Ammon's horn (tissue), 1 donor: ENCODE data around the gene TBX4.

ENCODE experiments used
- DNase-seq: peaks from one replicate; pipeline ENCODE4 v3.0.0-alpha.2; 2016; ENCODE audit warnings: low spot score

TBX4 gene

DNA sequence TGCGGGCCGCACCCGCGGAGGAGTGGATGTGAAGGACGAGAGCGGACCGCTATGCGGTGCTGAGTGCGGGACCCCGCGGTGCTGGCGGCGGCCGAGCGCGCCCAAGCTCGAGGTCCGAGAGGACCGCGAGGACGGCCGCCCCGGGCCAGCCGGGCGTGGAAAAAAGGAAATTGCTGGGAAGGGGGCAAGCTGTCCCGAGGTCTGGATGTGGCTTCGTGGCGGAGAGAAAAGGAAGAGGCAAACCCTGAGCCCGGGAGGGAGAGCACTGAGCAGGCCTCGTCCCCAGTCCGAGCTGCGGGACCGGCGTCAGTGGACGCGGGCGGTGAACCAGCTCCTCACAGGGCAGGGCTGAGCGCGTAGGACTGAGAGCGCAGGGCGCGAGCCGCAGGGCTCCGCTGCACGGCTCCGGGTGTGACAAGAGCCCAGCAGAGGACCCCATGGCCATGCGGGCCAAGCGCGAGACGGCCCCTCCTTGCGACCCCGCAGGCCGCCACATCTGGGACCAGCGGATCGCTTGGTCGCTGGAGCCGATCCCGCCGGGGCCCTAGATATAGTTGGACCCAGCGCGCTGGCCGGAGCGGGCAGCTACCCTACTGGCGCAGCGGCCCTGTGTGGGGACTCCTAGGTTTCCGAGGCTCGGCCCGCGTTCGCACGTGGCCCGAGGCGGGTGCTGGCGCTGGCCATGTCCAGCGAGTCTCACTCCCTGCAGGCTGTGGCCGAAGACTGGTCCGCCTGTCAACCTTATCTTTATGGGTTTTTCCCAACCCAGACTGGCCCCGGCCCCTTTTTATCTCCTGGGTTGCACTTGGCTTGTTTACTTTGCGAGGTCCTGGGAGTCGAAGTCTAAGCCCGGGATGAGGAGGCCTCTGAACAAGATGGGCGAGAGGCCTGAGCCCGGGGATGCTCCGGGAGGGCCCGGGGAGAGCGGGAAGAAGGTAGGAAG, 2.4 kb downstream of the TBX4 start:
- no peak for DNase-seq

DNA sequence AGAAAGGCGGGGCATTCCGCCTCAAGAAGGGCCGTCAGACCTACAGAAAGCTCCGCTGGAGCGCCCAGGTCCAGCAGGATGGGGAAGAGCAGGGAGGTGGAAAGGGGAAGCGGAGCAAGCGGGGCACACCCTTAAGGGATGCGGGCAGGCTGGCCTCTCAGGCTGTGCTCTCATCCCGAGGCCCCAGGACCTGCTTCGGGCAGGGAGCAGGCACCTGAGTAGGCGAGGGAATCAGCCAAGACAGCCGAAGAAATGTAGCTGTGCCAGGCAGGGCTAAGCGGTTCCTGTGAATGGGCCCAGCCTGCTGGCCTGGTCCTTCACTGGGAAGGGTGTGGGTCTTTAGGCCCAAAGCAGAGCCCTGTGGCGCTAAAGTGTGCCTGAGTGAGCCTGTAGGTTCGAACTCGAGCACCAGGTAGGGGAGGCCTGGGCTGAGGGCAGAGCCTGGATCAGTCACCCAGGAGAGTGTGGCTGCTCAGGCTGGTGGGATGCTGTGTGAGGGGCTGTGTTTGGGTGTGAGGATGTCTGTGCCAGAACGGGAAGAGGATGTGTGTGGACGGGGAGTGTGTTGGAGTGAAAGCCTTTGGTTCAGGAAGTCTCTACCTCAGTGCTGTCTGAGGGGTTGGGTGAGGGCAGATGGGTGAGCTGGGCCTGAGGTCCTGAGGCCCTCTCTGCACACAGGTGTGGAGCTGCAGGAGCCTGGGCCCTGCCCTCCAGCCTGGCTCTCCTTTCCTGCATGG, 3.3 kb downstream of the TBX4 start:
- DNase-seq = no peak

- no peak for DNase-seq
Observed at GRCh38 chr17:61456061-61456681, 3.9 kb downstream of the TBX4 start.

DNA sequence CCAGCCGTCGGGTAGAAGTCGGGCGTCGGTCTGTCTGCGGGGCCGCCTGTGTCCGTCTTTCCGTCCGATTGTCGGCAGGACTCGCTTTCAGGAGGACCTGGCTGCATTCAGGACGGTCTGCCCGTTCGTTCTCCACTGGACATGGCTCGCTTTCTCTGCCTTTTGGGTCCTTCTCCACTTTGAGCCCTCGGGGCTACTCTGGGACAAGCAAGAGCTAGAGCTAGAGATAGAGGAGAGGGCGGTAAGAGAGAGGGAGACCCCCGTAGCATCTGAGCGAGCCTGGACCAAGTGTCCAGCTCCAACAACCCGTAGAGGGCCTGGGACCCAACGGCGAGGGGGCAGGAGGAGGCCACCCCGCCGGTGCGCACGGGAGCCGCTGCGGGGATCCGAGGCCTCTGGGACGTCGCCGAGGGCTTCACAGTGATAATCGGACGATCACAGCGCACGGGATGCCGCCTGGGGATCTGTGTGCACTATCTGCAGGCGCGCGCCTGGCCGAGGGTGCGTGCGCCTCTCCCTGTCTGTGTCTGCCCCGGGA, 4.5 kb downstream of the TBX4 start:
- no peak for DNase-seq

- DNase-seq = no peak
Observed at GRCh38 chr17:61457226-61457983, 5.2 kb downstream of the TBX4 start.

DNA sequence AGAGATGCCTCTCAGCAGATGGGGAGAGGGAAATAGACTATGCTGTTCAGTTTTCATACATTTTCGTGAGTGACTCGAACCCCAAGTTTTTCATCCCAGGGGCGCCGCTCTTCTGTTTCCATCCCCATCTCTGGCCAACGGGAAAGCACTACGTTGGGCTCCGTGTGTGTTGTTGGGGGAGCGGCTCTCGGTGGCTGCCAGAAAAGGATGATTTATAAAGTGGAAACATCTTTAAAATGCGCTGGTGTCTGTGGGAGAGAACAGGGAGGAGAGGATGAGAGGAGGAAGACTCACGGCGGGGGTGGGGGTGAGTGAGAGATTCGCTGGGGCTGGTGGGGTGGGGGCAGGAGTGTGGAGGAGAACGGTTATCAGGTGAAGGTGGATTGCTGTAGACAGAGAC, 5.8 kb downstream of the TBX4 start:
- DNase-seq = no peak

- no peak for DNase-seq
Observed at GRCh38 chr17:61458421-61459141, 6.4 kb downstream of the TBX4 start.

- DNase-seq = no peak
Observed at GRCh38 chr17:61459142-61459809, 7.1 kb downstream of the TBX4 start.

DNA sequence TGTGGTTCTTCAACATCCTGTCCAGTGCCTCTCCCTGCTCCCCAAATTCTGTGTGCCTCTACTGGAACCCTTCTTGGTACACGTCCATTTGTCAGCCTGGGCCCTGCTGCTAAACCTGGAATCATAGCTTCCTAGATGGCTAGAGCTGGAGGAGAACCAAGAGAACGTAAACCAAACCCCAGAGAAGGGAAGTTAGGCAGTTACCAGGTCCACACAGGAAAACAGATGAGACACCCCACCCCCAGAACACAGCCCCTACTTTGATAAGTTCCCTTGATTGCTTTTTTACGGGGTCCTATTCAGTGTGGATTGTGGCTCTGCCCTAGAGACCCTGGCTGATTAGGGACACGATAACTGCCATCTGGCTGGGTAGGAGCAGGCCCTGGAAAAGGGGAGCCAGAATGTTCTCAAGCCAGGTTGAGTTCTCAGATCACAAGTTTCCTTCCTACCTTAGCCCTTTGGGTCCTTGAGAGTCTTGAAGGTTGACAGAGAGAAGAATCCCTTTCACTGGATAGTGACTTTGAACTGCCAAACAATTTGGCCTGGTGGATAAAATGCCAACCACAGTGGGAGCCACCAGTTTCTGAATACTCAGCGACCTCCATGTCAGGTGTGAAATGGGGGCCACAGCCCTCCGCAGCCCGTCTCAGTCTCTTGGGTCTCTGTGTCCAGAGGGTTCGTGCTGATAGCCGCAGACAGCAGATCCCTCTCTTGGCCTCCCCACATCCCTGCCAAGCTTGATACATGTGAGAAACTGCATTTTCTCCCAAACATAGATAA, 7.9 kb downstream of the TBX4 start:
- DNase-seq = no peak

DNA sequence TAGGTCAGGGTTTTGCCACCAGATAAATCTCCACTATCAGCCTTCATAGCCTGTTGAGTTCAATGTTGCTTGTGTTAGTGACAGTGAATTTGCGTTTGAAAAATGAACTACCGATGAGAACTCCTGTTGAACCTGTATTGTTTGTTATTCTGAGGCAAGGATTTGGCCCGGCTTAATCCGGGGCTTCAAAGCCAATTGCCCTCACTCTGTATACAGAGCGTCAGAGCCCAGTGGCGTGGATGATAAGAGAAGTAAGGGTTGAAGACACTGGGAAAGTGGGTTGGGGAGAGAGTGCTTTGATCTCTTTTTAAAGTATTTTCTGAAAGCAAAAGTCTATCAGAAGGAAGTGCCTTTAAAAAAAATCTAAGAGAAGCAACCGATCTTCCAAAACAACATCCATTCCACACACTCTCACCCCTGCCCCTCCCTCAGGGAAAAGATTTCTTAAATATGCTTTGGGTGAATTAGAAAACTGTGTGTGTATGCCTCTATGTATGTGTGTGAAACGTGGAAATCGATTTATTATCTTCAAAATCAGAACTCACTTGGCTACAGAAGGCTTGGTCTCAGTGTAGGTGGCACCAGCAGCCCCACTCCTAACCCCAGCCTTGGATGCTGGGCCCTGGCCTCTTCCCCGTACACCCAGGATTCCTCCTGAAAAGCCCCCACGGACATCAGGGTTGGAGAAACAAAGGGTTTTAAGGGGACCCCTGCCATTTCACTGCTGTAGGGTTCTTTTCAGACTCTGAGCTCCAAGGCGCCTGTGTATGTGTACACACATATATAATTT, 8.8 kb downstream of the TBX4 start:
- no peak for DNase-seq

GRCh38 chr17:61461586-61461966, 9.4 kb downstream of the TBX4 start:
- DNase-seq = no peak

- DNase-seq = no peak
Observed at GRCh38 chr17:61461967-61462718, 9.9 kb downstream of the TBX4 start.

DNA sequence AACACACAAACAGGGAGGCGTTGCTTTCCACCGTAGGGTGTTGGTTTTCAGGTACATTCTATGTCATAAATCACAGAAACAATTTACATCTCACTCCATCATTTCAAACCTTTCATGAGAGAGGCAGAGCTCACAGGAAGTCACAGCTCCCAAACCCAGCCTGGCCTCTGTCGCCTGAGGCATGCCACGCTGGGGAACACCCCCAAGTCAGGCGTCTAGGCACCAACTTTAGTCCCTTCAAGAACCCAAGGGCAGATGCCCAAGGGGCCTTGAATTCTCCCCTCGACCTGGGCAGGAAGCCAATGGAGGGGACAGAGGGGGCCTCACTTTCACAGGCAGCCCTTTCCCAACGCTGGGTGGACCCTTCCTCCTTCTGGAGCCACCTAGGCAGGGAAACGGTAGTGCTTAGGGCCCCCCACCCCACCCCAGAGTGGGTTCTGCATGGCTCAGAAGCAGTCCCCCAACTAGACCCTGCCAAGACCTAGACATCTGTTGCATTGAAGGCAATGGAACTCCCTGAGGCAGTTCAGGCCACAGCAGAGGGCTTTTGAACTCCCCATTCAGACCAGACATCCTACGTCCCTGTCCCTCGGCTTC, 10.6 kb downstream of the TBX4 start:
- no peak for DNase-seq

- no peak for DNase-seq
Observed at GRCh38 chr17:61463316-61464129, 11.3 kb downstream of the TBX4 start.

DNA sequence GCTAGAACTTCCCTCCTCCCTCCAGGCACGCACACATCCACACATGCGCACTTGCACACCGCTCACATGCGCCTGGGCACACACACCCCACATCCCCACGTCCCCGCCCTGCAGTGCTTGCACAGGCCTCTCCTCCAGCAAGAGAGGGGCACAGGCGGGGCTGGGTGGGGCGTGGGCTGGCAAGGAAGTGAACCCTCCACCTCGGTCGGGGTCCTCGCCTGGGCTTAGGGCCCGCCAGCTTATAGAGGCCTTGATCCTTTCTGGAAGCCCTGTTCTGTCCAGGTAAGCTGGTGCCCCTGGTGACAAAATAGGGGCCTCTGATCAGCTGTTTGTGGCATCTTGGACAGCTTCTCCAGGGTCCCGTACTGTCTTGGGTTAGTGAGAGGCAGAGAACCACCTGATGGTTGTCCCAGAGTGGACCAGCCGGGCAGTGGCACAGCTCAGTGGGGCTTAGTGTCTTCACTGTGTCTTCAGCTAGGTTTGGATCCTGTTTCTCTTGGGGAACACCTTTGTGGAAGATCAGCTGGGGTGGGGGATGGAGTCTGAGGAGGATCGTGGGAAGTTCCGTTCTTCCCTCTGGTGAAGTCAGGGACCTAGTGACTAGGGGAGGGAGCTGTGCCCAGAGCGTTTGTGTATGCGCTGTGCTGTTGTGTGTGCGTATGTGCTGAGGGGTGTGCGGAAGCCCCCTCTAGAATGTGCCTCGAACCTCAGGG, 12.1 kb downstream of the TBX4 start:
- DNase-seq = no peak

- no peak for DNase-seq
Observed at GRCh38 chr17:61464843-61465180, 12.6 kb downstream of the TBX4 start.
